Esophagus muscularis mucosa (tissue), 4 donors: ENCODE measurements around the gene BEST4. TPM values are rescaled to one million over a fixed set of nuclear protein-coding genes. Genes with fewer than 3 reads are reported as not detected.

Experiments used
- DNase-seq: peaks from one replicate; pipeline ENCODE4 v3.0.0-alpha.2; 2017; ENCODE audit errors: extremely low spot score
- H3K27ac ChIP-seq, 4 donors: fragments of 200-600 bp; sonication (generic); replicated peaks in 1 of 4; 1 replicate in 3 of 4; 2 replicates in 1 of 4; pipeline ENCODE4 v1.5.1; 2016 to 2019; ENCODE audit warnings: mild to moderate bottlenecking in 1 of 4
- H3K27me3 ChIP-seq, 4 donors: fragments of 200-600 bp; sonication (generic); one replicate each; pipeline versions ENCODE4 v1.5.1 to v1.6.0; 2016 to 2019
- H3K36me3 ChIP-seq, 4 donors: fragments of 200-600 bp; sonication (generic); one replicate each; pipeline ENCODE4 v1.5.1; 2016 to 2019
- H3K4me1 ChIP-seq, 4 donors: fragments of 200-600 bp; sonication (generic); one replicate each; pipeline ENCODE4 v1.5.1; 2016 to 2019
- H3K4me3 ChIP-seq, 4 donors: fragments of 200-600 bp; sonication (generic); 1 replicate in 2 of 4; 2 replicates in 2 of 4; pipeline ENCODE4 v1.5.1; 2016 to 2019; ENCODE audit warnings: mild to moderate bottlenecking in 4 of 4, moderate library complexity in 1 of 4
- H3K9me3 ChIP-seq, 4 donors: fragments of 200-600 bp; sonication (generic); 1 replicate in 3 of 4; 2 replicates in 1 of 4; pipeline ENCODE4 v1.5.1; 2016 to 2019
- EP300 ChIP-seq: sonication (generic); formaldehyde crosslinking; IDR thresholded peaks from one replicate; pipeline ENCODE4 v1.6.1; 2017; ENCODE audit warnings: antibody characterized with exemption
- POLR2A ChIP-seq: fragments of 450-650 bp; IDR thresholded peaks from one replicate; pipeline ENCODE4 v1.6.1; 2017; ENCODE audit warnings: antibody characterized with exemption, moderate library complexity, mild to moderate bottlenecking, low read depth
- POLR2AphosphoS5 ChIP-seq, 2 donors: sonication (generic); formaldehyde crosslinking; IDR thresholded peaks; one replicate each; pipeline ENCODE4 v1.6.1; 2017; ENCODE audit warnings: antibody characterized with exemption in 2 of 2
- WGBS: methylation state at CpG from one replicate; pipeline ENCODE4 v1.1.5; 2018; 5-methylcytosine and 5-hydroxymethylcytosine counted together
- intact Hi-C: fragments of 100-400 bp; cut with DNase I; formaldehyde crosslinking; loops from one replicate; pipeline ENCODE4 v1.15.1; 2023
- total RNA-seq, 4 donors: library from RNA; depleted of rRNA; stranded (reverse); fragments of >200 nt; gene quantifications; one replicate each; pipeline versions ENCODE4 v1.1.0 to v1.2.1, GENCODE V29; 2016
- TF ChIP-seq, protein P1 (sequence below), 3 experiments: fragments of 200-600 bp in 2 of 3; fragments of 450-650 bp in 1 of 3; sonication (generic) in 2 of 3; IDR thresholded peaks; one replicate each; pipeline ENCODE4 v1.5.1; 2017 to 2019; ENCODE audit warnings: antibody characterized with exemption in 3 of 3, mild to moderate bottlenecking in 2 of 3, moderate library complexity in 1 of 3

The BEST4 gene
- total RNA-seq, 4 donors from 2014 or later, result 0.29 TPM; not detected in 3

- 35% methylated on average over 8 of the region's 8 CpGs for WGBS
- DNase-seq, result no peak
- peaks cover 20 to 33% (median 26%) of the 10 kb centered on the region in 4 donors for H3K36me3 ChIP-seq
- H3K4me3 ChIP-seq, result peak overlapping the region; percentile 55 to 66 (median 62)
- H3K9me3 ChIP-seq, result no peaks in the 10 kb centered on the region
- H3K27me3 ChIP-seq, result no peaks in the 10 kb centered on the region
- peak overlapping the region; percentile 52 to 63 (median 54) for H3K27ac ChIP-seq
- TF ChIP-seq, protein P1, sequence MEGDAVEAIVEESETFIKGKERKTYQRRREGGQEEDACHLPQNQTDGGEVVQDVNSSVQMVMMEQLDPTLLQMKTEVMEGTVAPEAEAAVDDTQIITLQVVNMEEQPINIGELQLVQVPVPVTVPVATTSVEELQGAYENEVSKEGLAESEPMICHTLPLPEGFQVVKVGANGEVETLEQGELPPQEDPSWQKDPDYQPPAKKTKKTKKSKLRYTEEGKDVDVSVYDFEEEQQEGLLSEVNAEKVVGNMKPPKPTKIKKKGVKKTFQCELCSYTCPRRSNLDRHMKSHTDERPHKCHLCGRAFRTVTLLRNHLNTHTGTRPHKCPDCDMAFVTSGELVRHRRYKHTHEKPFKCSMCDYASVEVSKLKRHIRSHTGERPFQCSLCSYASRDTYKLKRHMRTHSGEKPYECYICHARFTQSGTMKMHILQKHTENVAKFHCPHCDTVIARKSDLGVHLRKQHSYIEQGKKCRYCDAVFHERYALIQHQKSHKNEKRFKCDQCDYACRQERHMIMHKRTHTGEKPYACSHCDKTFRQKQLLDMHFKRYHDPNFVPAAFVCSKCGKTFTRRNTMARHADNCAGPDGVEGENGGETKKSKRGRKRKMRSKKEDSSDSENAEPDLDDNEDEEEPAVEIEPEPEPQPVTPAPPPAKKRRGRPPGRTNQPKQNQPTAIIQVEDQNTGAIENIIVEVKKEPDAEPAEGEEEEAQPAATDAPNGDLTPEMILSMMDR (IDR thresholded peaks at IDR 0.05), result no peak
- no peak for TF ChIP-seq POLR2A
- TF ChIP-seq POLR2AphosphoS5 (IDR thresholded peaks at IDR 0.05), result no peak
- no peak for TF ChIP-seq EP300
- peaks cover 33 to 42% (median 37%) of the 10 kb centered on the region in 4 donors for H3K4me1 ChIP-seq
- intact Hi-C loops, result no loop called here
These were observed 4.3 kb downstream of the BEST4 start for GRCh38 chr1:44783697-44784093.

- intact Hi-C loops, result no loop called here
- Histone ChIP-seq H3K4me3 (no peak overlapping the region), H3K9me3 (no peaks in the 10 kb centered on the region), H3K27me3 (no peaks in the 10 kb centered on the region), H3K4me1 (peaks cover 42 to 59% (median 49%) of the 10 kb centered on the region in 4 donors), H3K27ac (no peak overlapping the region), H3K36me3 (peaks cover 31 to 59% (median 49%) of the 10 kb centered on the region in 4 donors)
- TF ChIP-seq, protein P1 (IDR thresholded peaks at IDR 0.05), result no peak
- TF ChIP-seq POLR2A (no peak), POLR2AphosphoS5 (IDR thresholded peaks at IDR 0.05) (no peak)
- no peak for DNase-seq
- 91% methylated on average over 14 of the region's 14 CpGs for WGBS
These were observed 7.3 kb downstream of the BEST4 start for GRCh38 chr1:44780583-44781121.

GRCh38 chr1:44778705-44779576 is 9.0 kb downstream of the BEST4 start:
- intact Hi-C loops, result loop anchor here (5.0 kb wide), 1 partner anchor 47 kb away; the partner anchor contains the start of gene RNU5D-1
- 95% methylated on average over 6 of the region's 6 CpGs for WGBS

GRCh38 chr1:44777969-44778635 is 9.9 kb downstream of the BEST4 start:
- intact Hi-C loops, result loop anchor here (5.0 kb wide), 1 partner anchor 46 kb away; the partner anchor contains the start of gene RNU5D-1
- no peaks in the 10 kb centered on the region for H3K27me3 ChIP-seq
- H3K36me3 ChIP-seq, result peaks cover 31 to 59% (median 49%) of the 10 kb centered on the region in 4 donors
- H3K4me1 ChIP-seq, result peaks cover 20 to 40% (median 33%) of the 10 kb centered on the region in 4 donors
- H3K27ac ChIP-seq, result no peak overlapping the region
- DNase-seq, result no peak
- TF ChIP-seq POLR2A (no peak), POLR2AphosphoS5 (IDR thresholded peaks at IDR 0.05) (no peak), EP300 (no peak)
- TF ChIP-seq, protein P1 (IDR thresholded peaks at IDR 0.05), result no peak
- H3K9me3 ChIP-seq, result no peaks in the 10 kb centered on the region
- WGBS, result 70% methylated on average over 13 of the region's 13 CpGs
- no peak overlapping the region for H3K4me3 ChIP-seq

More at GRCh38 chr1:44778705-44779576, 9.0 kb downstream of the BEST4 start:
- no peaks in the 10 kb centered on the region for H3K9me3 ChIP-seq
- DNase-seq, result no peak
- peaks cover 26 to 48% (median 40%) of the 10 kb centered on the region in 4 donors for H3K4me1 ChIP-seq
- H3K36me3 ChIP-seq, result peaks cover 31 to 59% (median 49%) of the 10 kb centered on the region in 4 donors
- H3K27me3 ChIP-seq, result no peaks in the 10 kb centered on the region
- H3K4me3 ChIP-seq, result no peak overlapping the region
- TF ChIP-seq, protein P1 (IDR thresholded peaks at IDR 0.05), result no peak
- TF ChIP-seq POLR2AphosphoS5 (IDR thresholded peaks at IDR 0.05) (no peak), EP300 (no peak), POLR2A (no peak)
- H3K27ac ChIP-seq, result no peak overlapping the region
